ENCODE data around the gene SLC8A2. TPM values are rescaled to one million over a fixed set of nuclear protein-coding genes. Genes with fewer than 3 reads are reported as not detected.
A peak's percentile ranks its signal among the peaks of the same experiment; 100 is the strongest.

SLC8A2 gene
- total and polyA plus RNA-seq, 2 of the 4 experiments (the other 2 are of a cell fraction), result 0.05 TPM; not detected in 1

DNA sequence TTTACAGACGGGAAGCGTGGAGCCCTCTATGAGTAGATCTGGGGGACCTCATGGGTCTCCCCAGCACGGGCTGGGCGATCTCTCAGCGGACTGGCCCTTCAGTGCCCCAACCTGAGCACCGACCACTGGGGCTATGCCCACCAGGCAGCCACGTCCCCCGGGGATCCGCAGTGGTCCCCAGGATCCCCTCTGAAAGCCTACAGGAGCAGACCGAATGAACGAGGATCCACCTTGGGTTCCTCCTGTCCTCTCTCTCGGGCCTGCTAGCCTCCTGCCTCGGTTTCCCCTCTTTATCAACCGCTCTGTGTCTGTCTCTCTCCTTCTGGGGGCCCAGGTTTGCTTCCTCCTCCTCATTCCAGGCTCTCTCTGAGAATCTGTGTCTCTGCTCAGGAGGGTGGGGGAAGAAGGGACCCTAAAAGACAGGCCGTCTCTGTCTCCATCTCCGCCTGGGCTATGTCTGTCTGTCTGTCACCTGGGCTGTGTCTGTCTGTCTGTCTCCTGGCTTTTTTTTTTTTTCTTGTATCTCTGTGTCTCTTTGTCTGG is 50.4 kb downstream of the SLC8A2 start:
- Histone ChIP-seq H3K9me1 (ENCODE audit: insufficient read depth, low read length) (peaks cover 9% of the 10 kb centered on the region), H3K9ac (ENCODE audit: low read depth, low read length) (no peak overlapping the region), H3K4me1 (ENCODE audit: control insufficient read depth, insufficient read depth, low read length) (peaks cover 9% of the 10 kb centered on the region), H3K4me3 (ENCODE audit: insufficient read depth, low read depth, low read length) (no peak overlapping the region), H3K27me3 (ENCODE audit: control insufficient read depth, insufficient read depth, low read length) (peaks cover 47% of the 10 kb centered on the region), H2AK5ac (ENCODE audit: low read depth, low read length) (no peak overlapping the region), H4K91ac (ENCODE audit: insufficient read depth, low read depth, low read length) (no peak overlapping the region), H4K5ac (ENCODE audit: low read depth, low read length) (no peak overlapping the region), H3K4me2 (ENCODE audit: low read depth, low read length) (no peak overlapping the region), H3K56ac (ENCODE audit: extremely low read depth, insufficient read depth, low read length) (no peak overlapping the region), H2BK15ac (ENCODE audit: low read depth, low read length) (no peak overlapping the region), H3K14ac (replicated peaks; ENCODE audit: low read depth, low read length) (no peak overlapping the region), H3K9me3 (ENCODE audit: control insufficient read depth, insufficient read depth, low read length) (no peaks in the 10 kb centered on the region), H2AK9ac (replicated peaks; ENCODE audit: low read depth, low read length, poor library complexity) (no peak overlapping the region), H4K20me1 (ENCODE audit: insufficient read depth, low read length) (peaks cover 24% of the 10 kb centered on the region), H3K23ac (ENCODE audit: low read depth, low read length) (no peak overlapping the region), H3K4ac (ENCODE audit: low read depth, low read length) (no peak overlapping the region), H3K79me1 (ENCODE audit: low read depth in 1 of 2, low read length in 2 of 2) (peaks cover 8 to 22% of the 10 kb centered on the region in 2 experiments; a peak in 3 of 4 replicates), H4K8ac (ENCODE audit: low read depth in 2 of 2, low read length in 2 of 2) (no peak overlapping the region), H3K36me3 (ENCODE audit: control insufficient read depth, insufficient read depth, low read length) (peaks cover under 1% of the 10 kb centered on the region; the same call in 1 of the 2 replicates), H2BK5ac (ENCODE audit: low read depth, low read length, poor library complexity, severe bottlenecking) (no peak overlapping the region), H3K18ac (ENCODE audit: low read depth, low read length) (no peak overlapping the region), H2BK20ac (ENCODE audit: low read depth, low read length) (no peak overlapping the region), H2AFZ (replicated peaks; ENCODE audit: low read length, poor library complexity) (peak overlapping the region; percentile 14), H2BK120ac (ENCODE audit: low read depth, low read length) (no peak overlapping the region), H3K27ac (ENCODE audit: insufficient read depth, low read length) (no peak overlapping the region)
- in situ Hi-C loops (cut with MboI; ENCODE audit: low sequenced_read_pairs) (no loop called here), intact Hi-C loops (cut with micrococcal nuclease) (no loop called here), dilution Hi-C loops (cut with HindIII; ENCODE audit: low sequenced_read_pairs, unreplicated experiment) (no loop called here)
- no peak for DNase-seq
- POLR2A ChIA-PET (ENCODE audit: unreplicated experiment), result no interaction called here
- TF ChIP-seq, protein P1, sequence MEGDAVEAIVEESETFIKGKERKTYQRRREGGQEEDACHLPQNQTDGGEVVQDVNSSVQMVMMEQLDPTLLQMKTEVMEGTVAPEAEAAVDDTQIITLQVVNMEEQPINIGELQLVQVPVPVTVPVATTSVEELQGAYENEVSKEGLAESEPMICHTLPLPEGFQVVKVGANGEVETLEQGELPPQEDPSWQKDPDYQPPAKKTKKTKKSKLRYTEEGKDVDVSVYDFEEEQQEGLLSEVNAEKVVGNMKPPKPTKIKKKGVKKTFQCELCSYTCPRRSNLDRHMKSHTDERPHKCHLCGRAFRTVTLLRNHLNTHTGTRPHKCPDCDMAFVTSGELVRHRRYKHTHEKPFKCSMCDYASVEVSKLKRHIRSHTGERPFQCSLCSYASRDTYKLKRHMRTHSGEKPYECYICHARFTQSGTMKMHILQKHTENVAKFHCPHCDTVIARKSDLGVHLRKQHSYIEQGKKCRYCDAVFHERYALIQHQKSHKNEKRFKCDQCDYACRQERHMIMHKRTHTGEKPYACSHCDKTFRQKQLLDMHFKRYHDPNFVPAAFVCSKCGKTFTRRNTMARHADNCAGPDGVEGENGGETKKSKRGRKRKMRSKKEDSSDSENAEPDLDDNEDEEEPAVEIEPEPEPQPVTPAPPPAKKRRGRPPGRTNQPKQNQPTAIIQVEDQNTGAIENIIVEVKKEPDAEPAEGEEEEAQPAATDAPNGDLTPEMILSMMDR (conservative IDR thresholded peaks at IDR 0.05; ENCODE audit: low read depth, low read length), result no peak
- TF ChIP-seq MAZ (IDR thresholded peaks at IDR 0.05; ENCODE audit: borderline replicate concordance, low read depth, low read length) (no peak), RCOR1 (IDR thresholded peaks at IDR 0.05; ENCODE audit: insufficient replicate concordance, low read length) (no peak), NFE2L2 (IDR thresholded peaks at IDR 0.05; ENCODE audit: low read depth, low read length) (no peak), RFX5 (IDR thresholded peaks at IDR 0.05; ENCODE audit: low read depth, low read length) (no peak), MXI1 (IDR thresholded peaks at IDR 0.05; ENCODE audit: borderline replicate concordance, low read depth, low read length) (no peak), RAD21 (IDR thresholded peaks at IDR 0.05; ENCODE audit: low read length) (no peak), BHLHE40 (IDR thresholded peaks at IDR 0.05; ENCODE audit: low read depth, low read length) (no peak), CHD1 (IDR thresholded peaks at IDR 0.05; ENCODE audit: low read depth, low read length) (no peak), CEBPB (IDR thresholded peaks at IDR 0.05; ENCODE audit: low read depth, low read length) (no peak), POLR2A (IDR thresholded peaks at IDR 0.05; ENCODE audit: low read depth, low read length) (no peak), FOS (IDR thresholded peaks at IDR 0.05; ENCODE audit: low read depth, low read length) (no peak), SMC3 (IDR thresholded peaks at IDR 0.05; ENCODE audit: low read depth, low read length) (no peak), MAFK (IDR thresholded peaks at IDR 0.05; ENCODE audit: low read depth, low read length) (no peak)
- TF ChIP-seq, protein P2, sequence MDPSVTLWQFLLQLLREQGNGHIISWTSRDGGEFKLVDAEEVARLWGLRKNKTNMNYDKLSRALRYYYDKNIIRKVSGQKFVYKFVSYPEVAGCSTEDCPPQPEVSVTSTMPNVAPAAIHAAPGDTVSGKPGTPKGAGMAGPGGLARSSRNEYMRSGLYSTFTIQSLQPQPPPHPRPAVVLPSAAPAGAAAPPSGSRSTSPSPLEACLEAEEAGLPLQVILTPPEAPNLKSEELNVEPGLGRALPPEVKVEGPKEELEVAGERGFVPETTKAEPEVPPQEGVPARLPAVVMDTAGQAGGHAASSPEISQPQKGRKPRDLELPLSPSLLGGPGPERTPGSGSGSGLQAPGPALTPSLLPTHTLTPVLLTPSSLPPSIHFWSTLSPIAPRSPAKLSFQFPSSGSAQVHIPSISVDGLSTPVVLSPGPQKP (IDR thresholded peaks at IDR 0.05; ENCODE audit: borderline replicate concordance, low read depth, low read length), result no peak
- TF ChIP-seq, protein P3, sequence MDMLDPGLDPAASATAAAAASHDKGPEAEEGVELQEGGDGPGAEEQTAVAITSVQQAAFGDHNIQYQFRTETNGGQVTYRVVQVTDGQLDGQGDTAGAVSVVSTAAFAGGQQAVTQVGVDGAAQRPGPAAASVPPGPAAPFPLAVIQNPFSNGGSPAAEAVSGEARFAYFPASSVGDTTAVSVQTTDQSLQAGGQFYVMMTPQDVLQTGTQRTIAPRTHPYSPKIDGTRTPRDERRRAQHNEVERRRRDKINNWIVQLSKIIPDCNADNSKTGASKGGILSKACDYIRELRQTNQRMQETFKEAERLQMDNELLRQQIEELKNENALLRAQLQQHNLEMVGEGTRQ (IDR thresholded peaks at IDR 0.05; ENCODE audit: low read depth, low read length), result no peak
- no peak for ATAC-seq (ENCODE audit: low read depth)
- 20% methylated on average over 4 of the region's 16 CpGs; no CpG with 5 or more reads in 1 of the 2 experiments for WGBS, 2 experiments (ENCODE audit: extremely low coverage in 2 of 2, insufficient read length in 1 of 2)
- CTCF ChIA-PET, result no interaction called here
- no TSS peak for BruUV-seq (replicated peaks)

Data from IMR-90 (cell line).